ENCODE data around the gene EGFR.

Gene EGFR

GRCh38 chr7:55236476-55236875 lies 217.7 kb downstream of the EGFR start:
- no peak for FAIRE-seq

GRCh38 chr7:55237156-55237893 lies 218.5 kb downstream of the EGFR start:
- FAIRE-seq (no peak), DNase-seq (ENCODE audit: insufficient read length, low spot score) (no peak)

More at GRCh38 chr7:55236476-55236875, 217.7 kb downstream of the EGFR start:
- DNase-seq (ENCODE audit: insufficient read length, low spot score): no peak

GRCh38 chr7:55239406-55239805 lies 220.6 kb downstream of the EGFR start:
- DNase-seq (ENCODE audit: insufficient read length, low spot score) (no peak), FAIRE-seq (no peak)

GRCh38 chr7:55240418-55241142 lies 221.8 kb downstream of the EGFR start:
- no peak for FAIRE-seq
- DNase-seq (ENCODE audit: insufficient read length, low spot score): no peak

GRCh38 chr7:55241958-55242357 lies 223.1 kb downstream of the EGFR start:
- no peak for DNase-seq (ENCODE audit: insufficient read length, low spot score)
- no peak for FAIRE-seq

GRCh38 chr7:55242613-55243012 lies 223.8 kb downstream of the EGFR start:
- DNase-seq (ENCODE audit: insufficient read length, low spot score) (no peak), FAIRE-seq (no peak)

- no peak for DNase-seq (ENCODE audit: insufficient read length, low spot score)
- no peak for FAIRE-seq
Measured at GRCh38 chr7:55244006-55244745, 225.4 kb downstream of the EGFR start.

- FAIRE-seq (no peak), DNase-seq (ENCODE audit: insufficient read length, low spot score) (no peak)
Measured at GRCh38 chr7:55245271-55245723, 226.5 kb downstream of the EGFR start.

GRCh38 chr7:55246171-55246570 lies 227.4 kb downstream of the EGFR start:
- no peak for FAIRE-seq
- DNase-seq (ENCODE audit: insufficient read length, low spot score): no peak

- DNase-seq (ENCODE audit: insufficient read length, low spot score): no peak
- no peak for FAIRE-seq
Measured at GRCh38 chr7:55247428-55247827, 228.6 kb downstream of the EGFR start.

- DNase-seq (ENCODE audit: insufficient read length, low spot score) (no peak), FAIRE-seq (no peak)
Measured at GRCh38 chr7:55248526-55248925, 229.7 kb downstream of the EGFR start.

- FAIRE-seq: no peak
- DNase-seq (ENCODE audit: insufficient read length, low spot score): no peak
Measured at GRCh38 chr7:55249332-55249731, 230.5 kb downstream of the EGFR start.

- FAIRE-seq: no peak
- no peak for DNase-seq (ENCODE audit: insufficient read length, low spot score)
Measured at GRCh38 chr7:55250313-55250712, 231.5 kb downstream of the EGFR start.

GRCh38 chr7:55251313-55251712 lies 232.5 kb downstream of the EGFR start:
- FAIRE-seq: no peak
- DNase-seq (ENCODE audit: insufficient read length, low spot score): no peak

GRCh38 chr7:55251911-55252310 lies 233.1 kb downstream of the EGFR start:
- no peak for FAIRE-seq
- no peak for DNase-seq (ENCODE audit: insufficient read length, low spot score)

GRCh38 chr7:55252386-55252785 lies 233.6 kb downstream of the EGFR start:
- FAIRE-seq (no peak), DNase-seq (ENCODE audit: insufficient read length, low spot score) (no peak)

- no peak for FAIRE-seq
- DNase-seq (ENCODE audit: insufficient read length, low spot score): no peak
Measured at GRCh38 chr7:55253188-55253587, 234.4 kb downstream of the EGFR start.

- FAIRE-seq: no peak
- no peak for DNase-seq (ENCODE audit: insufficient read length, low spot score)
Measured at GRCh38 chr7:55254242-55254595, 235.4 kb downstream of the EGFR start.

- DNase-seq (ENCODE audit: insufficient read length, low spot score) (peak; percentile 72), FAIRE-seq (peak; percentile 18)
Measured at GRCh38 chr7:55254596-55255495, 236.0 kb downstream of the EGFR start.

Measured in GM19239 (cell line).